ENCODE measurements around the gene CCDC136. TPM values are rescaled to one million over a fixed set of nuclear protein-coding genes. Genes with fewer than 3 reads are reported as not detected.

The CCDC136 gene
- polyA plus RNA-seq, 1 donor (not counting 4 experiments of a cell fraction or from before 2014, with no cell fraction given), result 1.6 TPM

GRCh38 chr7:128836729-128837348 is 45.1 kb downstream of the CCDC136 start:
- H3K27me3 ChIP-seq (ENCODE audit: control insufficient read depth, extremely low read depth, insufficient read depth, low read length), result peaks cover 16% of the 10 kb centered on the region
- H3K4me2 ChIP-seq (ENCODE audit: control insufficient read depth, extremely low read depth, insufficient read depth, low read depth, low read length), result no peak overlapping the region
- H3K9me1 ChIP-seq (ENCODE audit: control insufficient read depth, extremely low read depth, insufficient read depth, low read length), result peaks cover 3% of the 10 kb centered on the region
- no peak for TF ChIP-seq EZH2 (IDR thresholded peaks at IDR 0.05; ENCODE audit: low read length)
- no peak for TF ChIP-seq CTCF (optimal IDR thresholded peaks at IDR 0.05 in 1 of 3, IDR thresholded peaks at IDR 0.05 in 1 of 3, conservative IDR thresholded peaks at IDR 0.05 in 1 of 3; ENCODE audit: extremely low read depth in 1 of 3, insufficient read depth in 2 of 3, low read length in 3 of 3)
- H3K4me1 ChIP-seq (ENCODE audit: control insufficient read depth, extremely low read depth, insufficient read depth, low read length), result peaks cover 4% of the 10 kb centered on the region
- H4K20me1 ChIP-seq (ENCODE audit: control insufficient read depth, extremely low read depth, insufficient read depth, low read length), result no peaks in the 10 kb centered on the region
- no peaks in the 10 kb centered on the region for H3K36me3 ChIP-seq (ENCODE audit: control insufficient read depth in 2 of 2, extremely low read depth in 1 of 2, insufficient read depth in 2 of 2, low read length in 2 of 2)
- H3K79me2 ChIP-seq (ENCODE audit: control insufficient read depth, insufficient read depth, low read length), result no peaks in the 10 kb centered on the region
- H3K9ac ChIP-seq (ENCODE audit: control insufficient read depth, extremely low read depth, insufficient read depth, low read length), result no peak overlapping the region
- H2AFZ ChIP-seq (ENCODE audit: control insufficient read depth, low read length), result no peak overlapping the region
- no peaks in the 10 kb centered on the region for H3K9me3 ChIP-seq (ENCODE audit: control insufficient read depth, low read depth, low read length)
- DNase-seq (ENCODE audit: low read depth, low spot score), result no peak
- dilution Hi-C loops (cut with MboI; ENCODE audit: extremely low pct_ligation_motif_present, low sequenced_read_pairs), result no loop called here
- no peak overlapping the region for H3K4me3 ChIP-seq (ENCODE audit: control insufficient read depth in 2 of 3, extremely low read depth in 1 of 3, insufficient read depth in 2 of 3, low read depth in 1 of 3, low read length in 3 of 3)
- FAIRE-seq, result no peak
- no peak overlapping the region for H3K27ac ChIP-seq (ENCODE audit: control insufficient read depth, insufficient read depth, low read length)

DNA sequence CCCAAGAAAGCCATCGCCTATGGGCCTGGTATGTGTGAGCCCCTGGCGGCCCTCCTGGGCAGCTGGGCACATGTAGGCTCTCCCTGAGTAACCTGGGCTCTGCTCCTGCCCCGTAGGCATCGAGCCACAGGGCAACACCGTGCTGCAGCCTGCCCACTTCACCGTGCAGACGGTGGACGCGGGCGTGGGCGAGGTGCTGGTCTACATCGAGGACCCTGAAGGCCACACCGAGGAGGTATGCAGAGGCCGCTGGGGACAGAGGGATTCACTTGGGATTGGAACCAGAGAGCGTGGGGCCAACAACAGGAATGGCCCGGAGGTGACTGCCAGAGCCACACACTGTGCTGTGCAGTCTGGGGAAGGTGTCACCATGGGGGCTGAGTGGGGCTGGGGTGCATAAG is 45.8 kb downstream of the CCDC136 start:
- no peak overlapping the region for H3K4me3 ChIP-seq (ENCODE audit: control insufficient read depth in 2 of 3, extremely low read depth in 1 of 3, insufficient read depth in 2 of 3, low read depth in 1 of 3, low read length in 3 of 3)
- H3K4me1 ChIP-seq (ENCODE audit: control insufficient read depth, extremely low read depth, insufficient read depth, low read length), result peaks cover 4% of the 10 kb centered on the region
- H3K4me2 ChIP-seq (ENCODE audit: control insufficient read depth, extremely low read depth, insufficient read depth, low read depth, low read length), result no peak overlapping the region
- H3K36me3 ChIP-seq (ENCODE audit: control insufficient read depth in 2 of 2, extremely low read depth in 1 of 2, insufficient read depth in 2 of 2, low read length in 2 of 2), result no peaks in the 10 kb centered on the region
- no peaks in the 10 kb centered on the region for H3K79me2 ChIP-seq (ENCODE audit: control insufficient read depth, insufficient read depth, low read length)
- no peak overlapping the region for H2AFZ ChIP-seq (ENCODE audit: control insufficient read depth, low read length)
- dilution Hi-C loops (cut with MboI; ENCODE audit: extremely low pct_ligation_motif_present, low sequenced_read_pairs), result no loop called here
- TF ChIP-seq EZH2 (IDR thresholded peaks at IDR 0.05; ENCODE audit: low read length) (no peak), CTCF (optimal IDR thresholded peaks at IDR 0.05 in 1 of 3, IDR thresholded peaks at IDR 0.05 in 1 of 3, conservative IDR thresholded peaks at IDR 0.05 in 1 of 3; ENCODE audit: extremely low read depth in 1 of 3, insufficient read depth in 2 of 3, low read length in 3 of 3) (no peak)
- DNase-seq (ENCODE audit: low read depth, low spot score) (no peak), FAIRE-seq (no peak)
- no peaks in the 10 kb centered on the region for H4K20me1 ChIP-seq (ENCODE audit: control insufficient read depth, extremely low read depth, insufficient read depth, low read length)
- H3K27me3 ChIP-seq (ENCODE audit: control insufficient read depth, extremely low read depth, insufficient read depth, low read length), result peaks cover 11% of the 10 kb centered on the region
- H3K9me1 ChIP-seq (ENCODE audit: control insufficient read depth, extremely low read depth, insufficient read depth, low read length), result peaks cover 3% of the 10 kb centered on the region
- H3K9ac ChIP-seq (ENCODE audit: control insufficient read depth, extremely low read depth, insufficient read depth, low read length), result no peak overlapping the region
- H3K9me3 ChIP-seq (ENCODE audit: control insufficient read depth, low read depth, low read length), result no peaks in the 10 kb centered on the region
- H3K27ac ChIP-seq (ENCODE audit: control insufficient read depth, insufficient read depth, low read length), result no peak overlapping the region

All from keratinocyte (primary cell).